Measurements from ENCODE around the gene SND1. TPM values are rescaled to one million over a fixed set of nuclear protein-coding genes. Genes with fewer than 3 reads are reported as not detected.

SND1 gene
- total and polyA plus RNA-seq, 2 donors from 2014 or later = 83.0 to 154 TPM

DNA sequence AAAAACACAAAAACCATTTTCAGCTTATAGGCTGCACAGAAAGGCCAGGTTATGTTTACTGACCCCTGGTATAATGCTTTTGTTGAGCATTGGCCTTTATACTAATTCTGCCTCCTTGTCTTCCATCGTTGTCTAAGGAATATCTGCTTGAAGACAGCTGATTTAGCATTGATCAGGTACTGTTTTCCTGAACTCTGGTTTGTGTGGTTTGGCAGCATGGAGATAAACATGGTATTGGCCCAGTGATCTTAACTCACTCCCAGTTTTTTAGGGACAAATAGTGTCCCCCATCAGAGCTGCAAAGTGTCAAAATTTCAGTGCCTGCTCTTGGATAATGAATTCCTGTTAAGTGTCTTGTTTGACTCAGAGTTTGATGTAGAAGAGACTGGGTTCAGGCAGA, 100.8 kb downstream of the SND1 start:
- H3K4me1 ChIP-seq (ENCODE audit: control insufficient read depth in 2 of 3, insufficient read depth in 2 of 3, low read depth in 1 of 3, low read length in 3 of 3) = no peaks in the 10 kb centered on the region
- H3K9ac ChIP-seq (ENCODE audit: low read length in 3 of 3) = no peak overlapping the region
- H3K4me3 ChIP-seq (ENCODE audit: low read length in 3 of 3) = no peak overlapping the region
- no peaks in the 10 kb centered on the region for H3K27me3 ChIP-seq (ENCODE audit: control insufficient read depth, insufficient read depth, low read length)
- DNase-seq (no peak), FAIRE-seq (no peak)
- no peaks in the 10 kb centered on the region for H3K9me3 ChIP-seq (ENCODE audit: control insufficient read depth in 2 of 3, insufficient read depth in 1 of 3, low read length in 3 of 3)
- intact Hi-C loops (cut with DNase I) = no loop called here
- H3K36me3 ChIP-seq (ENCODE audit: control insufficient read depth in 2 of 3, insufficient read depth in 3 of 3, low read length in 3 of 3) = no peaks in the 10 kb centered on the region
- TF ChIP-seq, protein P1, sequence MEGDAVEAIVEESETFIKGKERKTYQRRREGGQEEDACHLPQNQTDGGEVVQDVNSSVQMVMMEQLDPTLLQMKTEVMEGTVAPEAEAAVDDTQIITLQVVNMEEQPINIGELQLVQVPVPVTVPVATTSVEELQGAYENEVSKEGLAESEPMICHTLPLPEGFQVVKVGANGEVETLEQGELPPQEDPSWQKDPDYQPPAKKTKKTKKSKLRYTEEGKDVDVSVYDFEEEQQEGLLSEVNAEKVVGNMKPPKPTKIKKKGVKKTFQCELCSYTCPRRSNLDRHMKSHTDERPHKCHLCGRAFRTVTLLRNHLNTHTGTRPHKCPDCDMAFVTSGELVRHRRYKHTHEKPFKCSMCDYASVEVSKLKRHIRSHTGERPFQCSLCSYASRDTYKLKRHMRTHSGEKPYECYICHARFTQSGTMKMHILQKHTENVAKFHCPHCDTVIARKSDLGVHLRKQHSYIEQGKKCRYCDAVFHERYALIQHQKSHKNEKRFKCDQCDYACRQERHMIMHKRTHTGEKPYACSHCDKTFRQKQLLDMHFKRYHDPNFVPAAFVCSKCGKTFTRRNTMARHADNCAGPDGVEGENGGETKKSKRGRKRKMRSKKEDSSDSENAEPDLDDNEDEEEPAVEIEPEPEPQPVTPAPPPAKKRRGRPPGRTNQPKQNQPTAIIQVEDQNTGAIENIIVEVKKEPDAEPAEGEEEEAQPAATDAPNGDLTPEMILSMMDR (IDR thresholded peaks at IDR 0.05; ENCODE audit: borderline replicate concordance, extremely low read depth, insufficient read depth) = no peak
- no peak overlapping the region for H3K27ac ChIP-seq (ENCODE audit: low read depth in 2 of 2, low read length in 2 of 2)

DNA sequence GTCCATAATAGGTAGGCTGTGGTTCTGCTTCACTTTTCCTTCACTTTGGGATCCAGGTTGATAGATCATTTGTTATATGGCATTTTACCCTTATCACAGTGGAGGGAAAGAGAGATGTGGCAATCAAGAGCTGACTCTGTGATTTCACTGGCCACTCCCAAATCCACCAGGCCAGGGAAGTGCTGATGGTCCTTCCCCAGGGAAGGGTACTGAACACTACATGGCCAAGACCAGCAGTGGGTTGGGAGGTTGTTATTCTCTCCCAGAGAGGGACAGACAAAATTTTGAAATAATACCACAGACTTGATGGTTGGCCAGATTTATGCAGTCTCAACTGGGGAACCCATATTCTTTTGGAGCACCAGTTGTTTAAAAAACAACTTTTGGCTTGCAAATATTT, 102.5 kb downstream of the SND1 start:
- Histone ChIP-seq H3K4me1 (ENCODE audit: control insufficient read depth in 2 of 3, insufficient read depth in 2 of 3, low read depth in 1 of 3, low read length in 3 of 3) (peaks cover 0 to under 1% (median 0%) of the 10 kb centered on the region in 3 donors), H3K9me3 (ENCODE audit: control insufficient read depth in 2 of 3, insufficient read depth in 1 of 3, low read length in 3 of 3) (no peaks in the 10 kb centered on the region), H3K27me3 (ENCODE audit: control insufficient read depth, insufficient read depth, low read length) (no peaks in the 10 kb centered on the region), H3K9ac (ENCODE audit: low read length in 3 of 3) (no peak overlapping the region), H3K36me3 (ENCODE audit: control insufficient read depth in 2 of 3, insufficient read depth in 3 of 3, low read length in 3 of 3) (no peaks in the 10 kb centered on the region), H3K4me3 (ENCODE audit: low read length in 3 of 3) (no peak overlapping the region), H3K27ac (ENCODE audit: low read depth in 2 of 2, low read length in 2 of 2) (no peak overlapping the region)
- no peak for FAIRE-seq
- no peak for DNase-seq
- intact Hi-C loops (cut with DNase I) = no loop called here
- TF ChIP-seq, protein P1 (IDR thresholded peaks at IDR 0.05; ENCODE audit: borderline replicate concordance, extremely low read depth, insufficient read depth) = no peak

DNA sequence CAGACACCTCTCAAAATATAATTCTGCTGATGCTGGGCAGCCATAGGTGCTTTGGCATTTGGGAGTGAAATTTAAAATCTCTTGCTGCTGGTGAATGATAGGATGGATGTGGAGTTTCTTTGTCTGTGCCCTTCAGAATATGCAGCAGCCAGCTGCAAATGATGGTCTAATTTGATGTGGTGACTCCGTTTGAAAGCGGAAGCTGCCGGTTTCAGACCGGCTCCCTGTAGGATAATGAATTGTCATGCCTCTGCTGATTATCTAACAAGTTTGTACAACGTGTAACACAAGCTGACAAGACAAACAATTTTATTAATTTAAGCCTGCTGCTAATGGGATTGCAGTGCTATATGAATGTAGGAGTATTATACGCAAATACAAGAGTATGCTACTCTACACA, 103.5 kb downstream of the SND1 start:
- no peak for FAIRE-seq
- H3K27ac ChIP-seq (ENCODE audit: low read depth in 2 of 2, low read length in 2 of 2) = no peak overlapping the region
- DNase-seq = no peak
- no peaks in the 10 kb centered on the region for H3K9me3 ChIP-seq (ENCODE audit: control insufficient read depth in 2 of 3, insufficient read depth in 1 of 3, low read length in 3 of 3)
- peaks cover 0 to 8% (median 0%) of the 10 kb centered on the region in 3 donors for H3K4me1 ChIP-seq (ENCODE audit: control insufficient read depth in 2 of 3, insufficient read depth in 2 of 3, low read depth in 1 of 3, low read length in 3 of 3)
- no peak overlapping the region for H3K9ac ChIP-seq (ENCODE audit: low read length in 3 of 3)
- intact Hi-C loops (cut with DNase I) = no loop called here
- H3K4me3 ChIP-seq (ENCODE audit: low read length in 3 of 3) = no peak overlapping the region
- TF ChIP-seq, protein P1 (IDR thresholded peaks at IDR 0.05; ENCODE audit: borderline replicate concordance, extremely low read depth, insufficient read depth) = no peak
- H3K36me3 ChIP-seq (ENCODE audit: control insufficient read depth in 2 of 3, insufficient read depth in 3 of 3, low read length in 3 of 3) = no peaks in the 10 kb centered on the region
- H3K27me3 ChIP-seq (ENCODE audit: control insufficient read depth, insufficient read depth, low read length) = no peaks in the 10 kb centered on the region

DNA sequence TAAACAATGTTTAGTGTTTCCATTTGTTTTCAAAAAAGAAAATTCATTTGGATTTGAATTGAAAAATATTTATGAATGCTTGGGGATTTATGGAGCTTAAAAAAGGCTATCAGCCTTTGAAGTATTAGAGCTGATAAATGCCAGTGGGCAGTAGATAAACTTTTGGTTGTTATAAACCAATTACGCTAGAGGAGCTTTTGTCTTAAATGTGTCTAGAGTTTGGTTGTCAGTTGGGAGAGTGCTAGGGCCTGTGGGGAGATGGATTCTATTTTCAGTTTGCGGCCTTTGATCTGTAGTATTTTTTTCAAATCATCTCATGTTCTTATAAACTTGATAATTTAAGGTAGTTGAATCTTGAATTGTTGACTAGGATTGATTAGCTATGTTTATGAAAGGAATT, 104.0 kb downstream of the SND1 start:
- H3K4me1 ChIP-seq (ENCODE audit: control insufficient read depth in 2 of 3, insufficient read depth in 2 of 3, low read depth in 1 of 3, low read length in 3 of 3) = peaks cover 0 to 8% (median 0%) of the 10 kb centered on the region in 3 donors
- H3K9ac ChIP-seq (ENCODE audit: low read length in 3 of 3) = no peak overlapping the region
- no peaks in the 10 kb centered on the region for H3K9me3 ChIP-seq (ENCODE audit: control insufficient read depth in 2 of 3, insufficient read depth in 1 of 3, low read length in 3 of 3)
- TF ChIP-seq, protein P1 (IDR thresholded peaks at IDR 0.05; ENCODE audit: borderline replicate concordance, extremely low read depth, insufficient read depth) = no peak
- FAIRE-seq (no peak), DNase-seq (no peak)
- H3K4me3 ChIP-seq (ENCODE audit: low read length in 3 of 3) = no peak overlapping the region
- intact Hi-C loops (cut with DNase I) = no loop called here
- H3K27me3 ChIP-seq (ENCODE audit: control insufficient read depth, insufficient read depth, low read length) = no peaks in the 10 kb centered on the region
- H3K27ac ChIP-seq (ENCODE audit: low read depth in 2 of 2, low read length in 2 of 2) = no peak overlapping the region
- no peaks in the 10 kb centered on the region for H3K36me3 ChIP-seq (ENCODE audit: control insufficient read depth in 2 of 3, insufficient read depth in 3 of 3, low read length in 3 of 3)

Data from kidney (tissue), 14 donors.